ENCODE measurements around the gene INSC.

The INSC gene, protein sequence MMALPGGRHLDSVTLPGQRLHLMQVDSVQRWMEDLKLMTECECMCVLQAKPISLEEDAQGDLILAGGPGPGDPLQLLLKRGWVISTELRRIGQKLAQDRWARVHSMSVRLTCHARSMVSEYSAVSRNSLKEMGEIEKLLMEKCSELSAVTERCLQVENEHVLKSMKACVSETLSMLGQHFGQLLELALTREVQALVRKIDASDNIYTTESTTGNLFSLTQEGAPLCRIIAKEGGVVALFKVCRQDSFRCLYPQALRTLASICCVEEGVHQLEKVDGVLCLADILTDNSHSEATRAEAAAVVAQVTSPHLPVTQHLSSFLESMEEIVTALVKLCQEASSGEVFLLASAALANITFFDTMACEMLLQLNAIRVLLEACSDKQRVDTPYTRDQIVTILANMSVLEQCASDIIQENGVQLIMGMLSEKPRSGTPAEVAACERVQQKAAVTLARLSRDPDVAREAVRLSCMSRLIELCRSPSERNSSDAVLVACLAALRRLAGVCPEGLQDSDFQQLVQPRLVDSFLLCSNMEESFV

DNA sequence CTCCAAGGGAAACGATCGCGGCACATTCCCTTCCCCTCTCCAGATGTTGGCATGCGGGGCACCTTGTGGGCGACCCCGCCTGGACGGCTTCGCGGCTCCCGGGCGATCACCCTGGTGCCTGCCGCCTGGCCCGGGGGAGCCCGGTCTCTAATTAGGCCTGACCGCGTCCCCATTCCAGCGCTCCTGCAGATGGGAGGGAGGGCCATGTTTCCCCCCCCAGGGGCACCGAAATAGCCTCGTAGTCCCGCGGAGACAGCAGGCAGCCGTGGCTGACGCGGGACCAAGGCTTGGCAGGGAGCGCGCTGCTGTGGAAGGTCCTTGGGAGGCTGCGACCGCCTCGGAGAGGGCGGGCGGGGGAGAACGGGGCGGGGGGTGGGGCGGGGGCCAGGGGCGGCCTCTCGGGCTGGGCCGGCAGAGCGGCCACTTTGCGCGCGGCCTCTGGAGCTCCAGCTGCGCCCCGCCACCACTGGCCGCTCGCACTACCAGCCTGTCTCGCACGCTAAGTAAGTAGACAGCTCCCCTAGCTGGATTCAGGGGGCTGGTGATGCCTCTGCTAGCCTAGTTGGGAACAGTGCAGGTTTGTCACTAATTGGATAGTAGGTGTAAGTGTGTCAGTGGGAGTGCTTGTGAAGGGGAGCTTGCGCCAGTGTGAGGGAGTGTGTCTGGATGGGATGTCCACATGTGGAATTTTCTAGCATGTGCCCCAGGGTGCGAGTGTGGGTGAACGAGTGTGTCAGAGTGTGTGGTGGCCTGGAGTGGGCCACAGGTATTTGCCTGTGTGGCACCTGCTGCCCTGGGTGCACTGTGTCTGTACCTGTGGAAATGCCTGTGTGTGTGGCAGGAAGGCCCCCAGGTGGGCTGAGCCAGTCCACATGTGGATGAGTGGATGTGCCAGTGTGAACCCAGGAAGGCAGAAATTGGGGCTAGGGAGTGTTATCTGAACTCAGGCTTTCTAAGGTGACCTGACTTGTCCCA lies at the start of gene INSC:
Gene INSC, plus strand, starts transcription at position 423 of the 975 bp plus-strand sequence. CDS start 34,252 bp downstream, outside the sequence.
- TF ChIP-seq EP300 (IDR thresholded peaks at IDR 0.05; ENCODE audit: borderline replicate concordance): no peak
- TF ChIP-seq CREB1 (IDR thresholded peaks at IDR 0.05; ENCODE audit: low read depth): no peak
- no peak for TF ChIP-seq NFIC (IDR thresholded peaks at IDR 0.05)
- no peak for TF ChIP-seq YY1 (IDR thresholded peaks at IDR 0.05; ENCODE audit: low read depth)
- no peak for TF ChIP-seq RAD21 (IDR thresholded peaks at IDR 0.05; ENCODE audit: low read depth)
- no peak for TF ChIP-seq CEBPB (IDR thresholded peaks at IDR 0.05)
- no peak for TF ChIP-seq EGR1 (IDR thresholded peaks at IDR 0.05)
- no peak for TF ChIP-seq TCF12 (IDR thresholded peaks at IDR 0.05; ENCODE audit: low read depth)
- TF ChIP-seq TAF1 (IDR thresholded peaks at IDR 0.05; ENCODE audit: low read depth): no peak

DNA sequence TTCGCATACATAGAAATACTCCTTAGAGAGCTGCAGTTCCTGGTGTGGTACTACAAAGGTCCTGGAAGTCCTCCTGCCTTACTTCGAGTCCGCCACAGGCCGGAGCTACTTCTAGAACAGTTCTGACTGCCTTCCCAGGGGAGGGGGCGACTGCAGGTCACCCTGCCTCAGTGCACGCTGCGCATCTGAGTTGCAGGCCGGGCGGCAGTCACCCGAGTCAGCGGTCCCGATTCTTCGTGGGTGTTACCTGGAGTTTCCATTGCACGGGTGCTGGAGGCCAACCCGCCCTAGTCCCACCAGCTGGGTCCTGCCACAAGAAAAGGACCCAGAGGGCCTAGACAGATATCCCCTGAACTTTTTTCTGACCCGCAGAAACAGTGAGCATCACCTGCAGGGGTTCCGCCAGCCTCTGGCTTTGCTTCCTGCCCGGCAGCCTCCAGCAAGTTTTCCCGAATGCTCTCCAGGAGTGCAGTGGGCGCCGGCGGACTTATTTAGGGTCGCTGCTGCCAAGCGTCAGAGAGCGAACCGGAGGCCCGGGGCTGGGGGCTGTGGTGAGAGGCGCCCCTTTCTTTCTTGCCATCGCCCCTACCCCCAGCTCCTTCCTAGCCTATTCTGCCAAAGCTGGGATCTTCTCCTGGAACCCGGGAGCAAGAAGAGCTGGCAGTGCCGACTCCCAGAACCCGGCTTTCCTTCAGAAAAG lies 43.0 kb upstream of the INSC start:
- TF ChIP-seq EP300 (IDR thresholded peaks at IDR 0.05; ENCODE audit: borderline replicate concordance) (no peak), NFIC (IDR thresholded peaks at IDR 0.05) (no peak), ZBTB7A (IDR thresholded peaks at IDR 0.05; ENCODE audit: low read depth) (no peak), RAD21 (IDR thresholded peaks at IDR 0.05; ENCODE audit: low read depth) (no peak), FOXM1 (IDR thresholded peaks at IDR 0.05; ENCODE audit: borderline replicate concordance, low read depth) (no peak), CREB1 (IDR thresholded peaks at IDR 0.05; ENCODE audit: low read depth) (no peak), EGR1 (IDR thresholded peaks at IDR 0.05) (no peak), TAF1 (IDR thresholded peaks at IDR 0.05; ENCODE audit: low read depth) (no peak)
- TF ChIP-seq, protein P1, sequence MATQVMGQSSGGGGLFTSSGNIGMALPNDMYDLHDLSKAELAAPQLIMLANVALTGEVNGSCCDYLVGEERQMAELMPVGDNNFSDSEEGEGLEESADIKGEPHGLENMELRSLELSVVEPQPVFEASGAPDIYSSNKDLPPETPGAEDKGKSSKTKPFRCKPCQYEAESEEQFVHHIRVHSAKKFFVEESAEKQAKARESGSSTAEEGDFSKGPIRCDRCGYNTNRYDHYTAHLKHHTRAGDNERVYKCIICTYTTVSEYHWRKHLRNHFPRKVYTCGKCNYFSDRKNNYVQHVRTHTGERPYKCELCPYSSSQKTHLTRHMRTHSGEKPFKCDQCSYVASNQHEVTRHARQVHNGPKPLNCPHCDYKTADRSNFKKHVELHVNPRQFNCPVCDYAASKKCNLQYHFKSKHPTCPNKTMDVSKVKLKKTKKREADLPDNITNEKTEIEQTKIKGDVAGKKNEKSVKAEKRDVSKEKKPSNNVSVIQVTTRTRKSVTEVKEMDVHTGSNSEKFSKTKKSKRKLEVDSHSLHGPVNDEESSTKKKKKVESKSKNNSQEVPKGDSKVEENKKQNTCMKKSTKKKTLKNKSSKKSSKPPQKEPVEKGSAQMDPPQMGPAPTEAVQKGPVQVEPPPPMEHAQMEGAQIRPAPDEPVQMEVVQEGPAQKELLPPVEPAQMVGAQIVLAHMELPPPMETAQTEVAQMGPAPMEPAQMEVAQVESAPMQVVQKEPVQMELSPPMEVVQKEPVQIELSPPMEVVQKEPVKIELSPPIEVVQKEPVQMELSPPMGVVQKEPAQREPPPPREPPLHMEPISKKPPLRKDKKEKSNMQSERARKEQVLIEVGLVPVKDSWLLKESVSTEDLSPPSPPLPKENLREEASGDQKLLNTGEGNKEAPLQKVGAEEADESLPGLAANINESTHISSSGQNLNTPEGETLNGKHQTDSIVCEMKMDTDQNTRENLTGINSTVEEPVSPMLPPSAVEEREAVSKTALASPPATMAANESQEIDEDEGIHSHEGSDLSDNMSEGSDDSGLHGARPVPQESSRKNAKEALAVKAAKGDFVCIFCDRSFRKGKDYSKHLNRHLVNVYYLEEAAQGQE (IDR thresholded peaks at IDR 0.05; ENCODE audit: low read depth): no peak
- TF ChIP-seq, protein P2, sequence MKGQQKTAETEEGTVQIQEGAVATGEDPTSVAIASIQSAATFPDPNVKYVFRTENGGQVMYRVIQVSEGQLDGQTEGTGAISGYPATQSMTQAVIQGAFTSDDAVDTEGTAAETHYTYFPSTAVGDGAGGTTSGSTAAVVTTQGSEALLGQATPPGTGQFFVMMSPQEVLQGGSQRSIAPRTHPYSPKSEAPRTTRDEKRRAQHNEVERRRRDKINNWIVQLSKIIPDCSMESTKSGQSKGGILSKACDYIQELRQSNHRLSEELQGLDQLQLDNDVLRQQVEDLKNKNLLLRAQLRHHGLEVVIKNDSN (IDR thresholded peaks at IDR 0.05): no peak

DNA sequence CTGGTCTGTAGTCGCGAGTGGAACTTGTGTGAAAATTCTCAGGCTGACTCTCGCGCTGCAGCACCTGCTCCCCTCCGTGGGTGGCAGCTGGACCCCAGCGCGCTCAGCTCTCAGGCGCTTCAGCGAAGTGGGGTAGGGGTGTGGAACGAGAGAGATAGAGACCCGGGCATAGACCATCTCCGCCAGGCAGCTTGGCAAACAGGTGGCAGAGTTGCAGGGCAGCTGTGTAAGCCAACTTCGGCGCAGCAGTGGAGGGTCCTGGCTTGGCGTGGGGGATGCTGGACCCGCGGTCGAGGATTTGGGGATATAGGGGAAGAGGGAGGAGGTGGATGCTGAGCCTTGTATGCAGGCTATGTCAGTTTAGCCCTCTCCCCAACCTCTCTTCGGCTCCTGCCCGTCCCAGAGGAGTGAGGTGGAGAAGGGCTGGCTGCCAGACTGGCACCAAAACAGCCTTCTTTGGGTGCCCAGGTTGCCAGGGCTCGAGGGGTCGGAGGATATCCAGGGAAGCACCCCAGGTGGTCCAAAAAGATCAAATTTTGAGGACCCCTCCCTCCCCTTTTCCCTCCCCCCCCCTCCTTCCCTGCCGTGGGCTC lies 42.1 kb upstream of the INSC start:
- TF ChIP-seq, protein P1 (IDR thresholded peaks at IDR 0.05; ENCODE audit: low read depth): no peak
- no peak for TF ChIP-seq EGR1 (IDR thresholded peaks at IDR 0.05)

DNA sequence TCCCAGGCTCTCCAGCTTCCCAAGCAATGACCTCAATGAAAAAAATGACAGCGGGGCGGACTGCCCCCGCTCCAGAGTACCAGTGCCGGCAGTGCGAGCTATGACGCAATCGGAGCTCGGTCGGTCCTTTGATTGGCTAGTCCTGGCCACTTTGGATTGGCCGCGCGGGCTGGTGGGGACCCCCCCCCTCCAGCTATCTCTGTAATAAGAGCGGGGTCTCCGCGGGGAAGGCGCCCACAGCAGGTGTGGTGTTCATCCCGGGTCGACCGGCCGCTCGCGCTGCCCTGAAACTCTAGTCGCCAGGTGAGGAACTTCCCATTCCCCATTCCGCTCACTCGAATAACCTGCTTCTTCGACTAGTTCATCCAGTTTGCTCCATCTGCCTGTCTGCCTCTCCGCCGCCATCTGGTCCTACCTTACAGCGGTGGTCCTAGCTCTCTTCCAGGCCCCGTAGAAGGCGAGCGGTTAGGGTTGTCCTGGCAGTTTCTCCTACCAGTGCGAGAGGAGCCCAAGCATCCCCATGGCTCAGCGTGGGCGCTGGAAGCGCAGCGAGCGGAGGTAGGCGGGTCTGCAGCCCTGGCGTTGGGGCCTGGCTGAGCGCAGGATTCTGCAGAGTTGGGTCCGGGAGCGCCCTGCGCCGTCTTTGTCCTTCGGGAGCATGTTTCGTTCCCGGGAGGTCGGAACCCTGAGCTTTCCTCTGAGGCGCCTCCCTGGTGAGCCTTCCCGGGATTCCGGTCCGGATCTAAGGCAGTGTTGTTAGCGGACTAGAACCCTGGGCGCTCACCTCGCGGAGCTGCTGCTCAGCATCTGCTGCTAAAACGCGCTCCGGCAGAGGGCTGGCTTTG lies 41.1 kb upstream of the INSC start, which contains the start of gene CALCB:
Gene CALCB, plus strand, starts transcription at position 233 of the 845 bp plus-strand sequence. CDS start 1,126 bp downstream, outside the sequence.
- peak; percentile 94 for TF ChIP-seq CEBPB (IDR thresholded peaks at IDR 0.05)
- no peak for TF ChIP-seq YY1 (IDR thresholded peaks at IDR 0.05; ENCODE audit: low read depth)
- 0 out of 2 replicates have a peak, but pooled peaks have one; percentile 27 for TF ChIP-seq EGR1 (IDR thresholded peaks at IDR 0.05)
- no peak for TF ChIP-seq EP300 (IDR thresholded peaks at IDR 0.05; ENCODE audit: borderline replicate concordance)
- TF ChIP-seq, protein P1 (IDR thresholded peaks at IDR 0.05; ENCODE audit: low read depth): no peak
- TF ChIP-seq, protein P3, sequence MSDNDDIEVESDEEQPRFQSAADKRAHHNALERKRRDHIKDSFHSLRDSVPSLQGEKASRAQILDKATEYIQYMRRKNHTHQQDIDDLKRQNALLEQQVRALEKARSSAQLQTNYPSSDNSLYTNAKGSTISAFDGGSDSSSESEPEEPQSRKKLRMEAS (IDR thresholded peaks at IDR 0.05): peak; percentile 43; the same call in 1 of the 2 replicates
- 0 out of 2 replicates have a peak, but pooled peaks have one; percentile 10 for TF ChIP-seq CREB1 (IDR thresholded peaks at IDR 0.05; ENCODE audit: low read depth)
- TF ChIP-seq RAD21 (IDR thresholded peaks at IDR 0.05; ENCODE audit: low read depth): no peak
- TF ChIP-seq FOXM1 (IDR thresholded peaks at IDR 0.05; ENCODE audit: borderline replicate concordance, low read depth): no peak
- TF ChIP-seq TCF12 (IDR thresholded peaks at IDR 0.05; ENCODE audit: low read depth): no peak
- TF ChIP-seq NFIC (IDR thresholded peaks at IDR 0.05): no peak
- TF ChIP-seq TEAD4 (IDR thresholded peaks at IDR 0.05): no peak
- TF ChIP-seq ZBTB7A (IDR thresholded peaks at IDR 0.05; ENCODE audit: low read depth): 0 out of 2 replicates have a peak, but pooled peaks have one; percentile 36
- TF ChIP-seq, protein P2 (IDR thresholded peaks at IDR 0.05): no peak
- TF ChIP-seq TAF1 (IDR thresholded peaks at IDR 0.05; ENCODE audit: low read depth): no peak
